KOPT-K1 (cell line): ENCODE results near the gene ADAMTSL4.
"Not testable (repeated sequence)": the region's sequence is repeated elsewhere in the genome, so short reads cannot be mapped to it uniquely, and the experiment has no call there.

ENCODE experiments used
- H3K27ac ChIP-seq: fragments of 200-600 bp; sonication (generic); 2 replicates; pipeline ENCODE4 v1.5.1; 2016; ENCODE audit warnings: antibody characterized with exemption, mild to moderate bottlenecking, low read depth, low read length; ENCODE audit not compliant: poor library complexity, severe bottlenecking
- H3K36me3 ChIP-seq: fragments of 200-600 bp; sonication (generic); 2 replicates; pipeline ENCODE4 v1.5.1; 2017; ENCODE audit warnings: antibody characterized with exemption, mild to moderate bottlenecking, low read length, moderate library complexity; ENCODE audit not compliant: insufficient read depth
- H3K9me3 ChIP-seq: fragments of 200-600 bp; sonication (generic); 2 replicates; pipeline ENCODE4 v1.5.1; 2017; ENCODE audit warnings: antibody characterized with exemption, low read length, mild to moderate bottlenecking; ENCODE audit not compliant: insufficient read depth, poor library complexity, severe bottlenecking

The ADAMTSL4 gene

DNA sequence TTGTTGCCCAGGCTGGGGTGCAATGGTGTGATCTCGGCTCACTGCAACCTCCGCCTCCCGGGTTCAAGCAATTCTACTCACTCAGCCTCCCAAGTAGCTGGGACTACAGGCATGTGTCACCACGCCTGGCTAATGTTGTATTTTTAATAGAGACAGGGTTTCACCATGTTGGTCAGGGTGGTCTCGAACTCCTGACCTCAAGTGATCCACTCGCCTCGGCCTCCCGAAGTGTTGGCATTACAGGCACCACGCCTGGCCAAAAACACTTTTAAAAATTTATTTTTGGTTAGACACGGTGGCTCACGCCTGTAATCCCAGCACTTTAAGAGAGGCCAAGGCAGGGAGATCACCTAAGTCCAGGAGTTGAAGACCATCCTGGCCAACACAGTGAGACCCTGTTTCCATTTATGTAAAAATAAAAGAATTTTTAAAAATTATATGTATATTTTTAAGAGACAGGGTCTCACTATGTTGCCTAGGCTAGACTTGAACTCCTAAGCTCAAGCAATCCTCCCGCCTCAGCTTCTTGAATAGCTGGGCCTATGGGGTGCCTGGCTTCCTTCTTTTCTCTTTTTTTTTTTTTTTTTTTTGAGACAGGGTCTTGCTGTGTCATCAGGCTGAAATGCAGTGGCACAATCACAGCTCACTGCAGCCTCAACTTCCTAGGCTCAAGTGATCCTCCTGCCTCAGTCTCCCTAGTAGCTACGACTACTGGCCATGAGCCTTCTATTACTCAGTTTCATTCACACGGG lies 16.2 kb downstream of the ADAMTSL4 start:
- H3K36me3 ChIP-seq, H3K27ac ChIP-seq, H3K9me3 ChIP-seq: not testable (repeated sequence)

GRCh38 chr1:150566589-150567340 lies 17.6 kb downstream of the ADAMTSL4 start:
- Histone ChIP-seq H3K36me3 (peaks cover 11% of the 10 kb centered on the region), H3K27ac (peak overlapping the region; percentile 84), H3K9me3 (no peaks in the 10 kb centered on the region)

- no peaks in the 10 kb centered on the region for H3K9me3 ChIP-seq
- peaks cover 16% of the 10 kb centered on the region for H3K36me3 ChIP-seq
- H3K27ac ChIP-seq: peak overlapping the region; percentile 84
These were observed 18.1 kb downstream of the ADAMTSL4 start for GRCh38 chr1:150567341-150567716.

DNA sequence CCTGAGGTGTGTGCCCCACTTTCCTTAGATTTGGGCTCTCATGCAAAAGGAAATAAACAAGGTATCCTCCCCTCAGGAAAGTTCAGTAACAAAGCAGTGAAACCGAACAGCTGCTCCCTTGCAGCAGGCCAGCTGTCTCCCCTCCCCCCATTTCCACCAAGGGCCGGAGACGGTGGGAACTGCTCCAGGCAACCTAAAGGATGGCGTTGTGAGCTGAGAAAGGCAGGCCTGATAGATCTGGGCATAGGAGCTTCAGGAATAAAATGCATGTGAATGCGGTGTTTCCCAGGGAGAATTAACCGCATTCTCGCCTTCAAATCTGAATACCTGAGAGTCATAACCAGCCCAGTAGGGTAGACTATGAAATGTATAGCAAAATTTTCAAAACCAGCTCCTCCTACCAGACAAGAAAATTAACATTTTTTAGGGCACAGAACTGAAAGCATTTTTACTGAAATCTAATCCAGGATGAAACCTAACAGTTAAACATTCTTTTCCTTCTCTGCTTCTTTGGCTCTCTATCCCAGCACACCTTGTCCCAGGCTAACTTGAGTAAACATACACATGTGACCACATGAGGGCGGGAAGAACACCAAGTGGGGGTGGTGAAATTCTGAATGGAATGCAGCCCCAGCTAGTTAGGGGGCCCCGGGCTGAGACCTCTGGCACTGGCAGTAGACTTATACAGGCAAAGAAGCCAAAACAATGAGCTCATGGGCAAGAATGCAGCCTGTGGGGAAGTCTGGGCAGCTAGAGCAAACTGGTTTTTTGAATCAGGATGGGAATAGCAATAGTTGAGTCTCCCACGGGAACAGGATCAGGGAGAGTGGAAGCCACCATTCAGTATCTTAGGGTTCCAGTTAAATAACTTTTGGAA lies 18.7 kb downstream of the ADAMTSL4 start:
- H3K9me3 ChIP-seq: no peaks in the 10 kb centered on the region
- H3K36me3 ChIP-seq: peaks cover 22% of the 10 kb centered on the region
- H3K27ac ChIP-seq: peak overlapping the region; percentile 84

GRCh38 chr1:150568594-150568966 lies 19.4 kb downstream of the ADAMTSL4 start:
- Histone ChIP-seq H3K27ac (peak overlapping the region; percentile 84), H3K36me3 (peaks cover 29% of the 10 kb centered on the region), H3K9me3 (no peaks in the 10 kb centered on the region)

DNA sequence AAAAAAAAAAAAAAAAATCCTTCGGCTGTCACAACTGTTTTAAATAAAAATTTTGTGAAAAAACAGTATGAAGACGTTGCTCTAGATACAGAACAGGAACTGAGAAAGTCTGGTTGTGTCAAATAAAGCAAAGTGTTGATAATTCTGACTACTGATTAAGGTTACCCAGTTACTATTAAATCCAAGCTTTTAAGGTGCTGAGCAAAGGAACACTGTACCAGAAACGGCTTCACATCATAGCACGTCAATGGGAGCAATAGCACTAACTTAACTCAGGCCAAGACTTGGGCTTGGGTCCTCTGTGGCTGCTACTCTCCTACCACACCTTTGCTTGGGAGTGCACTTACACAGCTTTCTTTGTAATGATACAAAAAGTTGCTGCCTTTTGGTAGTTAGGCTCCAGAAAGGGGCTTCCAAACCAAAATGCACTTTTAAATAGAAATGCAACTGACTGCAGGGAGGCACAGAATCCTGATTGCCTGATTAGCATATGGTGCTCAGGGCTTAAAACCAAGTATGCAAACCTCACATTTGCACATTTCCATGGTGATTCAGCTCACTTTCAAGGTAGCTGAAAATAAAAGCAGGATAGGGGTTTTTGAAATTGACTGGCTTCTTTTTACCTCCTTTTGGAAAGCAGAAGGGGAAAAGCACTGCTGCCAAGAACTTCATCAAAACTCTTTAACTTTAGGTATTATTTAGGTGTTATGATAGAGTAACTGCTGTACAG lies 23.9 kb downstream of the ADAMTSL4 start:
- H3K9me3 ChIP-seq: no peaks in the 10 kb centered on the region
- peaks cover 74% of the 10 kb centered on the region for H3K36me3 ChIP-seq
- H3K27ac ChIP-seq: no peak overlapping the region

GRCh38 chr1:150573648-150574071 lies 24.5 kb downstream of the ADAMTSL4 start:
- not testable (repeated sequence) for H3K27ac ChIP-seq, H3K9me3 ChIP-seq
- peaks cover 79% of the 10 kb centered on the region for H3K36me3 ChIP-seq

- Histone ChIP-seq H3K27ac (no peak overlapping the region), H3K36me3 (peaks cover 81% of the 10 kb centered on the region)
These were observed 25.3 kb downstream of the ADAMTSL4 start for GRCh38 chr1:150574260-150575071.

GRCh38 chr1:150575072-150575489 lies 25.9 kb downstream of the ADAMTSL4 start:
- peaks cover 81% of the 10 kb centered on the region for H3K36me3 ChIP-seq

More at GRCh38 chr1:150574260-150575071, 25.3 kb downstream of the ADAMTSL4 start:
- no peaks in the 10 kb centered on the region for H3K9me3 ChIP-seq

DNA sequence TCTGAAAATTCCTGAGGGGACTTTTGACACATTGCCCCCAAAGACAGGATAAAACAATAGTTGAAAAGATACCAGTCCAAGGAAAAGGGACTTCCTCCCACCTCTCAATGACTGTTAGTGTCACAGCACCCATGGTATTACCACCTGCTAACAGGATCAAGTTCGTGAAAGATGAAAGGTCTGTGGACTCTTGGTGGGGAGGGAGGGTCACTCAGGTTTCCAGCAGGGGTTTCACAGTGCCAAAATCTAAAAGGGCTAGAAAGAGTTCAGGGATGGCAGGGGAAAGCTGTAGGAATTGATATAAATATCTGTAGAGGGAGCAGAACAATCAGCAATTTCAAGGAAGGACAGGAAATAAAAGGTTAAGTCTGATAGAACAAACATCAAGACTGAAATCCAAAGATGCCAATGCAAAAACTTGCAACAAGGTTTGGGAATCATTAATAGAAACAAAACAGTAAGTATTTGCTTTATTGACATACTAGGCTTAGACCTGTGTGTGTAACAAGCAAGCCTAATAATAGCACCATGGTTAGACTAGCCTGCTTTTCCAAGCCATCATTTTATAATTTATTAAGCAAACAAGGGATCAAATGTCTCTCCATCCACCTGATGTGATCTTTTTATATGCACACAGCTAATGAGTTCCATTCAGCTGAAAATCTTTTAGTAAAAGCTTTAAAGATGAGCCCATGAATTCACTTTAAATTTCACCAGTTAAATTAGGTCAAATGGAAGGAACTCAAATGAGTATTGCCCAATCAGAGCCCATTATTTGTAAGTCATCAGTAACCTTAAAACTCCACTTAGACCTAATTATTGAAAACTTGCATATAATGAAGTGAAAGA lies 26.5 kb downstream of the ADAMTSL4 start:
- Histone ChIP-seq H3K36me3 (peaks cover 81% of the 10 kb centered on the region), H3K27ac (peak overlapping the region; percentile 2), H3K9me3 (no peaks in the 10 kb centered on the region)

More at GRCh38 chr1:150575072-150575489, 25.9 kb downstream of the ADAMTSL4 start:
- Histone ChIP-seq H3K27ac (peak overlapping the region; percentile 2), H3K9me3 (no peaks in the 10 kb centered on the region)

DNA sequence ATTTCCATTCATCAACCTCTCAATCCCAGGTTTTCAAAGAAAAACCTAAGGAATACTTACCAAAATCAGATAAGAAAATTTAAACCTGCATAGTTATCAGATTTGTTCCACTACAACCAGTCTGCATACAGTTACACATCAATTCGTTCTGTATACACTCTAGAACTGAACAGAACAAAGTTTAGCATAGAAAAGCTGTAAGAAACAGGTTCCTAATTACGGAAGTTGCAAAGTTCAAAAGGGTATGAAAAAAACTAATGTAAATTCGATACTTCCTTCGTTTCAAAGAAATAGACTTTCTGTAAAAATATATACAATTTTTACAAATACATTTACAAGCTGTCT lies 27.1 kb downstream of the ADAMTSL4 start:
- Histone ChIP-seq H3K36me3 (peaks cover 75% of the 10 kb centered on the region), H3K9me3 (no peaks in the 10 kb centered on the region), H3K27ac (no peak overlapping the region)

DNA sequence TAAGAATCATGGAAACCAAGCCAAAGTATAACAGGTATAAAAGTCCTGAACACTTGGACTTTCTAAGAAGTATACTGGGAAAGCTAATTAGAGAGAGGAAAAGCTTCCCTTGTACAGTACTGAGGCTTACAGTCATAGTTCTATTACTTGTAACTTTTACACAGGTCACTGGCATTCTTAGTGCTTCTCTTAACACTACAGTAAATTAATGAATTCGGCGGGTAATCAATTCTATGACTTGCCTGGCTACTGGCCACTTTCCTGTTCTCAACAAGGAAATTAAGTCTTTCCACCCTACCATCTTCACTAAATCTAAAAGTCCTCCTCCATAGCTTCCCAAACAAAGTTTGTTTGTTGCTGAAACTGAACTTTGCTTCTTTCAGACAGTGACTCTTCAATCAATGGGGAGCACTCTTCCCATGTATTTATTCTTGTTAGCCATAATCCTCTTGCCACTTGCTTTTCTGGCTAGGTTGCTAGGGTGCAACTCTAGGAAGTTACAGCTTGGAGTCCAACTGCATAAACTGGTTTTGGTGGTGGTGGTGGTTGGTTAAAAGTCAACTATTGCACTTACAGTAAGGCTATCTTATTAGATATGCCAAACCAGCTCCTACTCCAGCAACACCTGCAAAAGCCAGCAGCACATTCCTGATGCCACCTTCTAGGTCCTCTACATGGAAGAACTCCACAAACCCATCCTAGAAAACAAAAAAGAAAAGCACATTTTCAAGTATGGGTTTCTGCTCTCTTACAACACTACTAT lies 27.8 kb downstream of the ADAMTSL4 start:
- peak overlapping the region; percentile 94 for H3K27ac ChIP-seq
- no peaks in the 10 kb centered on the region for H3K9me3 ChIP-seq
- peaks cover 69% of the 10 kb centered on the region for H3K36me3 ChIP-seq
